SK-N-SH (cell line): ENCODE data around the gene MASP1. TPM values are rescaled to one million over a fixed set of nuclear protein-coding genes. Genes with fewer than 3 reads are reported as not detected.

Source experiments
- CTCF ChIA-PET: fragments of 300-600, 350-600 bp; formaldehyde crosslinking; extraction: SDS; loops from one replicate; lab custom pipeline; 2021; lab: Yijun Ruan, JAX
- POLR2A ChIA-PET: fragments of 350-600 bp; sonication (Branson Sonifier 250); formaldehyde crosslinking; extraction: SDS; loops from one replicate; lab custom pipeline; 2020; ENCODE audit warnings: antibody characterized with exemption, inconsistent platforms; lab: Yijun Ruan, JAX
- DNase-seq: peaks from one replicate; pipeline ENCODE4 v3.0.0; 2012
- H2AFZ ChIP-seq: fragments of 200-600 bp; sonication (generic); 2 replicates; pipeline ENCODE4 v1.8.1; 2016; ENCODE audit warnings: antibody characterized with exemption, mild to moderate bottlenecking, low read depth
- H3F3A ChIP-seq: fragments of 200-600 bp; sonication (generic); replicated peaks from 2 replicates; pipeline ENCODE3; 2016; ENCODE audit warnings: antibody characterized with exemption, mild to moderate bottlenecking; ENCODE audit not compliant: insufficient read depth
- H3K27ac ChIP-seq, 2 experiments: fragments of 200-500 bp in 1 of 2; fragments of 200-600 bp in 1 of 2; sonication (Bioruptor generic) in 1 of 2; sonication (generic), shearing (Covaris generic) in 1 of 2; 2 replicates each; pipeline versions ENCODE4 v1.5.1 to v1.6.1; 2014 to 2016; ENCODE audit warnings: low read depth in 2 of 2, inconsistent platforms in 1 of 2, low read length in 1 of 2, mild to moderate bottlenecking in 1 of 2, mixed read lengths in 1 of 2
- H3K27me3 ChIP-seq: fragments of 200-600 bp; sonication (generic), shearing (Covaris generic); 2 replicates; pipeline ENCODE4 v1.6.1; 2016; ENCODE audit warnings: mixed run types; ENCODE audit not compliant: insufficient read depth
- H3K36me3 ChIP-seq, 2 experiments: fragments of 200-500 bp in 1 of 2; fragments of 200-600 bp in 1 of 2; sonication (Bioruptor generic) in 1 of 2; sonication (generic) in 1 of 2; replicated peaks in 1 of 2; 2 replicates each; pipeline versions ENCODE3 to v1.5.1; 2014 to 2016; ENCODE audit warnings: low read length in 1 of 2, mild to moderate bottlenecking in 1 of 2; ENCODE audit not compliant: insufficient read depth in 2 of 2, control insufficient read depth in 1 of 2
- H3K4me1 ChIP-seq, 2 experiments: fragments of 200-500 bp in 1 of 2; fragments of 200-600 bp in 1 of 2; sonication (Bioruptor generic) in 1 of 2; sonication (generic), shearing (Covaris generic) in 1 of 2; 2 replicates each; pipeline versions ENCODE4 v1.5.1 to v1.6.1; 2014 to 2016; ENCODE audit warnings: low read depth in 1 of 2, low read length in 1 of 2, mixed run types in 1 of 2; ENCODE audit not compliant: insufficient read depth in 2 of 2, control insufficient read depth in 1 of 2
- H3K4me2 ChIP-seq: fragments of 200-600 bp; sonication (generic), shearing (Covaris generic); 2 replicates; pipeline ENCODE4 v1.6.1; 2017; ENCODE audit warnings: mixed run types
- H3K4me3 ChIP-seq, 2 experiments: fragments of 200-500 bp in 1 of 2; fragments of 200-600 bp in 1 of 2; sonication (Bioruptor generic) in 1 of 2; sonication (generic), shearing (Covaris generic) in 1 of 2; 2 replicates each; pipeline versions ENCODE4 v1.5.1 to v1.8.1; 2014 to 2016; ENCODE audit warnings: low read depth in 2 of 2, inconsistent platforms in 1 of 2, low read length in 1 of 2, mild to moderate bottlenecking in 1 of 2, mixed read lengths in 1 of 2, moderate library complexity in 1 of 2
- H3K79me2 ChIP-seq: fragments of 200-600 bp; sonication (generic); 2 replicates; pipeline ENCODE4 v1.8.1; 2017; ENCODE audit warnings: mild to moderate bottlenecking; ENCODE audit not compliant: insufficient read depth
- H3K9ac ChIP-seq: fragments of 200-600 bp; sonication (generic); 2 replicates; pipeline ENCODE4 v1.6.1; 2017; ENCODE audit warnings: mixed run types
- H3K9me2 ChIP-seq: fragments of 200-600 bp; sonication (generic); 2 replicates; pipeline ENCODE4 v1.6.1; 2017; ENCODE audit warnings: mixed run types
- H3K9me3 ChIP-seq: fragments of 200-600 bp; sonication (generic); 2 replicates; pipeline ENCODE4 v1.6.1; 2017; ENCODE audit warnings: mixed run types, mild to moderate bottlenecking, moderate library complexity
- H4K20me1 ChIP-seq: fragments of 200-600 bp; sonication (generic); 2 replicates; pipeline ENCODE4 v1.6.1; 2017; ENCODE audit warnings: mild to moderate bottlenecking, mixed run types; ENCODE audit not compliant: insufficient read depth
- EP300 ChIP-seq, 2 experiments: IDR thresholded peaks; 2 replicates each; pipeline versions ENCODE4 v1.4.0 to v1.6.1; 2012; ENCODE audit warnings: borderline replicate concordance in 1 of 2, low read depth in 1 of 2, low read length in 1 of 2
- EZH2phosphoT487 ChIP-seq: fragments of 200-600 bp; sonication (generic); IDR thresholded peaks from 2 replicates; pipeline ENCODE4 v1.6.1; 2017; ENCODE audit warnings: low read depth, mixed run types, mild to moderate bottlenecking, antibody characterized with exemption, moderate library complexity, borderline replicate concordance
- FOSL2 ChIP-seq: IDR thresholded peaks from 2 replicates; pipeline ENCODE4 v1.4.0; 2012; ENCODE audit warnings: low read depth, mild to moderate bottlenecking, moderate library complexity, borderline replicate concordance
- FOXJ3 ChIP-seq: sonication (generic); formaldehyde crosslinking; IDR thresholded peaks from 2 replicates; pipeline ENCODE4 v1.5.1; 2020; ENCODE audit warnings: mild to moderate bottlenecking, missing genetic modification reagents
- GATA2 ChIP-seq: sonication (generic); formaldehyde crosslinking; IDR thresholded peaks from 2 replicates; pipeline ENCODE4 v1.5.0; 2020; ENCODE audit warnings: mild to moderate bottlenecking, missing genetic modification reagents
- MXI1 ChIP-seq: IDR thresholded peaks from 2 replicates; pipeline ENCODE4 v1.6.1; 2012; ENCODE audit warnings: mild to moderate bottlenecking, low read depth, low read length, improper control_type of control experiment
- NFIC ChIP-seq: IDR thresholded peaks from 2 replicates; pipeline ENCODE4 v1.4.0; 2012; ENCODE audit warnings: borderline replicate concordance
- NRF1 ChIP-seq: IDR thresholded peaks from 2 replicates; pipeline ENCODE4 v1.6.1; 2012; ENCODE audit warnings: low read depth, mild to moderate bottlenecking, low read length
- POLR2AphosphoS5 ChIP-seq: IDR thresholded peaks from 2 replicates; pipeline ENCODE4 v1.6.1; 2012; ENCODE audit warnings: low read depth, low read length
- REST ChIP-seq: IDR thresholded peaks from 2 replicates; pipeline ENCODE4 v1.6.1; 2012; ENCODE audit warnings: mild to moderate bottlenecking, low read depth, low read length, moderate library complexity
- RFX5 ChIP-seq: IDR thresholded peaks from 2 replicates; pipeline ENCODE4 v1.6.1; 2012; ENCODE audit warnings: mild to moderate bottlenecking, improper control_type of control experiment, low read length
- SIN3A ChIP-seq: IDR thresholded peaks from 2 replicates; pipeline ENCODE4 v1.6.1; 2012; ENCODE audit warnings: low read depth, mild to moderate bottlenecking, low read length, moderate library complexity, borderline replicate concordance
- TAF1 ChIP-seq: IDR thresholded peaks from 2 replicates; pipeline ENCODE4 v1.6.1; 2012; ENCODE audit warnings: low read depth, mild to moderate bottlenecking, low read length, moderate library complexity, borderline replicate concordance
- YY1 ChIP-seq: IDR thresholded peaks from 2 replicates; pipeline ENCODE4 v1.4.0; 2012; ENCODE audit warnings: low read depth, mild to moderate bottlenecking
- ZBTB33 ChIP-seq: IDR thresholded peaks from 2 replicates; pipeline ENCODE4 v1.4.0; 2012; ENCODE audit warnings: low read depth, borderline replicate concordance
- WGBS: methylation state at CpG from one replicate; pipeline ENCODE4 v1.1.6; 2017; ENCODE audit warnings: low lambda C conversion rate; 5-methylcytosine and 5-hydroxymethylcytosine counted together
- polyA plus RNA-seq, 3 experiments: library from polyadenylated mRNA; depleted of rRNA; stranded (reverse); fragments of >200 nt; gene quantifications; 2 replicates each; pipeline ENCODE4 v1.2.3, GENCODE V29; 2012
- TF ChIP-seq, protein P1 (sequence below): fragments of 200-600 bp; sonication (generic); IDR thresholded peaks from 2 replicates; pipeline ENCODE4 v1.6.1; 2017; ENCODE audit warnings: antibody characterized with exemption, mild to moderate bottlenecking, moderate library complexity
- TF ChIP-seq, protein P2 (sequence below): IDR thresholded peaks from 2 replicates; pipeline ENCODE4; 2012

Gene MASP1
- polyA plus RNA-seq, 1 of the 3 experiments (the other 2 are of a cell fraction): not detected

DNA sequence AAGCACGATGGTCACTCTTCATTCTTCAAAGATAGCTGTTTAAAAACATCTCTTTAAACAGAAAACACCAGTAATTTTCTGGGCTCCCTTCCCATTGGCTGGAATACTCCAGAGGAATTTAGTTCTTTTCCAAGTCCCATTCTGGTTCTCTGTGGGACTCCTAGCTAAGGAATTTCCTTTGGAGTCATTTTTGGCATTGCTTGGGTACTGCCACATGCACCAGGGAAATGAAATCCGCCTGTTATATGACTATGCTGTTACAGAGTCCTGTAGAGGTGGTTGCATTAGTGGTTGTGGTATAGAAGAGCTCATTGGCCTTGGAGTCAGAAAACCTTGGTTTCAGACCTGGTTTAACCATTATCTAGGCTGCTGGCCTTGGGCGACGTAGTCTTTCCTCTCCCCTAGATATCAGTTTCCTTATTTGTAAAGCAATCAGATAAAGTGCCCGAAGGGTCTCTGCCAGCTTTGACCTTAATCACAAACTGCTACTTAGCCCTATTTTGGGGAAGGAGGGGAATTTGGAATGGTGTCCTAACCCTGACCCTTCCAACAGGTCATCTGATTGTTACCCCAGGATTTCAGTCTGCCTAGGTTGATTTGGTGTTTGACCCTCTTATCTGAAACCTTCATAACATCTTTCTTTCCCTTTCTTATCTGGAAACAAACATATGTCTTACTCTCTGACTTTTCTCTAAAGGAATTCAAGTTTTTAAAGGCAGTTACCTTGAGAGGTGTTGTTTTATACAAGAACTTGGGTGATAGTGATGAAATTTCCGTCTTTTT is 80.8 kb downstream of the MASP1 start:
- no peak overlapping the region for H3K4me3 ChIP-seq
- no peaks in the 10 kb centered on the region for H4K20me1 ChIP-seq
- POLR2A ChIA-PET: no interaction called here
- TF ChIP-seq YY1 (no peak), NRF1 (no peak), TAF1 (no peak), FOXJ3 (CRISPR knock-in tag) (no peak), EZH2phosphoT487 (no peak), FOSL2 (no peak)
- TF ChIP-seq, all 33 proteins: peak for 0
- no peak overlapping the region for H2AFZ ChIP-seq
- CTCF ChIA-PET: interaction anchor here (0.7 to 1.2 kb wide), 2 partner anchors 10 to 468 kb away, joined by 3 to 4 read pairs; no protein-coding TSS in a partner anchor
- no peaks in the 10 kb centered on the region for H3K36me3 ChIP-seq
- no peak overlapping the region for H3K9ac ChIP-seq
- peaks cover 0 to 7% of the 10 kb centered on the region in 2 experiments; a peak in 1 of 4 replicates for H3K4me1 ChIP-seq
- H3K9me2 ChIP-seq: no peaks in the 10 kb centered on the region
- H3K27me3 ChIP-seq: peaks cover 11% of the 10 kb centered on the region; the same call in 1 of the 2 replicates
- no peak overlapping the region for H3K27ac ChIP-seq
- H3K4me2 ChIP-seq: no peak overlapping the region
- no peaks in the 10 kb centered on the region for H3K9me3 ChIP-seq
- H3F3A ChIP-seq: no peaks in the 10 kb centered on the region
- H3K79me2 ChIP-seq: no peaks in the 10 kb centered on the region
- no peak for DNase-seq
- WGBS: 3% methylated on average over 6 of the region's 6 CpGs

GRCh38 chr3:187210091-187210490 is 81.4 kb downstream of the MASP1 start:
- Histone ChIP-seq H2AFZ (no peak overlapping the region), H4K20me1 (no peaks in the 10 kb centered on the region), H3K27me3 (peaks cover 14% of the 10 kb centered on the region; the same call in 1 of the 2 replicates), H3K36me3 (no peaks in the 10 kb centered on the region), H3K79me2 (no peaks in the 10 kb centered on the region), H3K27ac (no peak overlapping the region), H3K4me2 (no peak overlapping the region), H3K4me1 (peaks cover 0 to 7% of the 10 kb centered on the region in 2 experiments; a peak in 1 of 4 replicates), H3K9me3 (no peaks in the 10 kb centered on the region), H3K4me3 (no peak overlapping the region), H3K9ac (no peak overlapping the region), H3F3A (no peaks in the 10 kb centered on the region), H3K9me2 (no peaks in the 10 kb centered on the region)
- ChIA-PET CTCF (interaction anchor here (0.7 kb wide), 1 partner anchor 468 kb away, joined by 3 read pairs; no protein-coding TSS in a partner anchor), POLR2A (no interaction called here)
- WGBS: 8% methylated on average over 1 of the region's 1 CpG
- TF ChIP-seq EP300 (IDR thresholded peaks at IDR 0.05; ENCODE audit: borderline replicate concordance in 1 of 2, low read depth in 1 of 2, low read length in 1 of 2): no peak
- TF ChIP-seq MXI1: no peak
- no peak for TF ChIP-seq EZH2phosphoT487
- TF ChIP-seq POLR2AphosphoS5: no peak
- TF ChIP-seq NRF1: no peak
- TF ChIP-seq, protein P1, sequence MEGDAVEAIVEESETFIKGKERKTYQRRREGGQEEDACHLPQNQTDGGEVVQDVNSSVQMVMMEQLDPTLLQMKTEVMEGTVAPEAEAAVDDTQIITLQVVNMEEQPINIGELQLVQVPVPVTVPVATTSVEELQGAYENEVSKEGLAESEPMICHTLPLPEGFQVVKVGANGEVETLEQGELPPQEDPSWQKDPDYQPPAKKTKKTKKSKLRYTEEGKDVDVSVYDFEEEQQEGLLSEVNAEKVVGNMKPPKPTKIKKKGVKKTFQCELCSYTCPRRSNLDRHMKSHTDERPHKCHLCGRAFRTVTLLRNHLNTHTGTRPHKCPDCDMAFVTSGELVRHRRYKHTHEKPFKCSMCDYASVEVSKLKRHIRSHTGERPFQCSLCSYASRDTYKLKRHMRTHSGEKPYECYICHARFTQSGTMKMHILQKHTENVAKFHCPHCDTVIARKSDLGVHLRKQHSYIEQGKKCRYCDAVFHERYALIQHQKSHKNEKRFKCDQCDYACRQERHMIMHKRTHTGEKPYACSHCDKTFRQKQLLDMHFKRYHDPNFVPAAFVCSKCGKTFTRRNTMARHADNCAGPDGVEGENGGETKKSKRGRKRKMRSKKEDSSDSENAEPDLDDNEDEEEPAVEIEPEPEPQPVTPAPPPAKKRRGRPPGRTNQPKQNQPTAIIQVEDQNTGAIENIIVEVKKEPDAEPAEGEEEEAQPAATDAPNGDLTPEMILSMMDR: no peak
- no peak for TF ChIP-seq SIN3A
- TF ChIP-seq REST: no peak
- TF ChIP-seq TAF1: no peak
- TF ChIP-seq GATA2 (CRISPR knock-in tag): no peak
- TF ChIP-seq RFX5: no peak
- TF ChIP-seq NFIC: no peak
- no peak for TF ChIP-seq ZBTB33
- no peak for TF ChIP-seq FOXJ3 (CRISPR knock-in tag)
- TF ChIP-seq, protein P2, sequence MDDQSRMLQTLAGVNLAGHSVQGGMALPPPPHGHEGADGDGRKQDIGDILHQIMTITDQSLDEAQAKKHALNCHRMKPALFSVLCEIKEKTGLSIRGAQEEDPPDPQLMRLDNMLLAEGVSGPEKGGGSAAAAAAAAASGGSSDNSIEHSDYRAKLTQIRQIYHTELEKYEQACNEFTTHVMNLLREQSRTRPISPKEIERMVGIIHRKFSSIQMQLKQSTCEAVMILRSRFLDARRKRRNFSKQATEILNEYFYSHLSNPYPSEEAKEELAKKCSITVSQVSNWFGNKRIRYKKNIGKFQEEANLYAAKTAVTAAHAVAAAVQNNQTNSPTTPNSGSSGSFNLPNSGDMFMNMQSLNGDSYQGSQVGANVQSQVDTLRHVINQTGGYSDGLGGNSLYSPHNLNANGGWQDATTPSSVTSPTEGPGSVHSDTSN: no peak
- DNase-seq: no peak
